KG1 (cell line): ENCODE measurements around the gene BEAN1.

Experiments
- DNase-seq: peaks from one replicate; lab custom pipeline; 2025; lab: John Stamatoyannopoulos, UW

BEAN1 gene

DNA sequence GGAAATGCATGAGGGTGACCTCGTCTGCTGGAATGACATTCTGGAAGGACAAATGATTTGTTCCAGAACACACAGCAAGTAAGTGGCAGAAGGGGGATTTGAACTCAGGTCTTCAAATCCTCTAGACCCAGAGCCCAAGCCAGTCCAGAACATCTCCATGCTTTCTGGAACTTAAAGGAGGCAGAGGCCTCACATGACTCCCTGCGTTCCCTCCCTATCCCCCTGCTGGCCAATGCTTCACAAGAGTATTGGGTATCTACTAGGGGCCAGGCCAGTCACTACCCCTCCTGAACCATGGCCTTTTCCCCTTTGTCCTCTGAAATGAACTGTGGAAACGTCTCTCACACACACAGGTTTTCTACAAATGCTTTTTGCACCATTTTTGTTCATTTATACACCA, 7.6 kb upstream of the BEAN1 start:
- DNase-seq = no peak

- DNase-seq = no peak
Observed at GRCh38 chr16:66420396-66420795, 6.7 kb upstream of the BEAN1 start.

DNA sequence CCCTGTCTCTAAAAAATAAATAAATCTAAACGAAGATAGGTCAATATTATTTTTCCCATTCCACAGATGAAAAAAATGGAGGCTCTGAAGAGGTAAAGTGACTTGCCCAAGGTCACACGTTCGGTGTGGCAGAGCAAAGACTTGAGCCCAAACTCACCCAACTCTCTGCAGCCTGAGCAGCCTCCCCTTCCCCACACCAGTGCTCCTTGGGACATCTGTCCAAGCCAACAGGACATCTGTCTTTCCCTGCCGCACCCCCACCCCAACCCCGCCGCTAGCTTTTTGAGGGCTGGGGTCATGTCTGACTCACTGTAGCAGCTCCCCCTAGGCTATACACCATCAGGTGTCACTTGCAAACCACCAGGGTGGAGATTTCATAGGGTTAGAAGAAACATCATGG, 5.2 kb upstream of the BEAN1 start:
- DNase-seq = no peak

DNA sequence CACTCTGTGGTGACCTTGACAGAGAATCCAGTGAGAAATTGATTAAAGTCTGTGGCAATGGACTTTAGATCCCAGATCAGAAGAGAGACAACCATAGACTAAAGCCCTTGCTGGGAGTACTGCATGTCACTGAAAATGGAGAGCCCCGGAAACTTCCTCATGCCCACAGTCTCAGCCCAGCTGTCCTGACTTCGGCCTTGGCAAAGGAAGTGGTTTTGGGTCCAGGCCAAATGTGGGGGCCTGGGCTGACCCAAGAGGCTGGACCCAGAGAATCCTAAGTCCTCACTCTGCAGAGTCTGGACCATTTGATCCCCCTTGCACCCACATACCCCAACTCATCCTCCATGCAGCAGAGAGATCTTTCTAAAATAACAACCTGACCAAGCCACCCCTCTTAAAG, 4.7 kb upstream of the BEAN1 start:
- DNase-seq = no peak

DNA sequence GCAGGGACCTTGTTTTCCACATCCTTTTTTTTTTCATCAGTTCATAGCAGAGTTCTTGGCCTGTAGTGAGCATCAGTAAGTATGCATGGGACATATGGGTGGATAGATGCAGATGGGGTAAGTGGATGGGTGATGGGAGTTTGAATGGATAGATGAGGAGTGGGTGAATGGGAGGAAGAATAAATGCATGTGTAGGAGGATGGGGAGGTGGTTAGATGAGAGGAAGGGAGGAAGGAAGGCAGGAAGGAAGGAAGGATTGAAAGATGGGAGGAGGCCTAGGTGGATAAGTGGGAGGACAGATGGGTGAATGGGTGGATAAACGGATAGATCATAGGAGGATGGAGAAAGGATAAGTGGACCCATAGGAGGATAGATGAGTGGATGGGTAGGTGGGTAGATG, 3.9 kb upstream of the BEAN1 start:
- DNase-seq = no peak

GRCh38 chr16:66425651-66426050, 1.4 kb upstream of the BEAN1 start:
- no peak for DNase-seq

DNA sequence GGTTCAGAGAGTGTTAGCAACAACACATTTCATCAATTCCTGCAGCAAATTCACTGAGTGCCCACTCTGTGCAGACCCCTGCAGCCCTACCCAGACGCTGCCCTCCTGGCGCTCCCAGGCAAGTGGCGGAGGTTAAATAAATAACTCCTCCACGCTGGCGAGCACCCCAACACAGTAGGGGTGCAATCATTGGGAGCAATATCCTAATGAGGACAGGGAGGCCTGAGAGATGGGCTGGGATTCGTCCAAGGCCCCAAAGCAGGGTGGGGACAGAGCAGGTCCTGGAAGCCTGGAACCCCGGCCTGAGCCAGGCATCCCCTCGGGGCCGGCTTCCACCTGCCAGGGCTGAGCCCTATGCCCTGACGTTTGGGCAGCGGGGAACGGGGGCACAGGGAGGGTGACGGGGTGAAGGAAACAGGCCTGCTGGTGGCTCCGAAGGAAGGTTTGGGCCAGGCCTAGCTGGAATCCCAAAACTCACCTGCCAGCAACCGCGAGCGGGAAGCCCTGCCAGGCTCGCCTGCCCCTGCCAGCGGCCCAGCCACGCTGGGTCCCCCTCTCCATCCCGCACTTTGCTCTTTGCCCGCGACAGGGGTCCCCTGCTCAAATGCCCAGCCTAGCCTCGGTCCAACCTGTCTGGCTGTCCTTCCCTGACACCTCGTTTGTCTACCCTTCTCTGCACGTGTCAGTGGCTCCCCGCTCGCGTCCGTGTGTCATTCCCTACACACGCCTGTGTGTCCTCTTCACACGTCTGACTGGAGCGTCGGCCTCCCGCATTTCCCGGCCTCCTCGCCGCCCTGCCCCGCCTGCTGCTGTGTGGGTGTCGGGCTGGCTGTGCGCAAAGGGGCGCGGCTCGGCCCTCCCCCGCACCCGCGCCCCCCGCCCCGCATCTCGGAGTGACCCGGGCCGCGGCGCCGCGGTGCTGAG, 721 bp upstream of the BEAN1 start:
- peak; percentile 4 for DNase-seq

DNA sequence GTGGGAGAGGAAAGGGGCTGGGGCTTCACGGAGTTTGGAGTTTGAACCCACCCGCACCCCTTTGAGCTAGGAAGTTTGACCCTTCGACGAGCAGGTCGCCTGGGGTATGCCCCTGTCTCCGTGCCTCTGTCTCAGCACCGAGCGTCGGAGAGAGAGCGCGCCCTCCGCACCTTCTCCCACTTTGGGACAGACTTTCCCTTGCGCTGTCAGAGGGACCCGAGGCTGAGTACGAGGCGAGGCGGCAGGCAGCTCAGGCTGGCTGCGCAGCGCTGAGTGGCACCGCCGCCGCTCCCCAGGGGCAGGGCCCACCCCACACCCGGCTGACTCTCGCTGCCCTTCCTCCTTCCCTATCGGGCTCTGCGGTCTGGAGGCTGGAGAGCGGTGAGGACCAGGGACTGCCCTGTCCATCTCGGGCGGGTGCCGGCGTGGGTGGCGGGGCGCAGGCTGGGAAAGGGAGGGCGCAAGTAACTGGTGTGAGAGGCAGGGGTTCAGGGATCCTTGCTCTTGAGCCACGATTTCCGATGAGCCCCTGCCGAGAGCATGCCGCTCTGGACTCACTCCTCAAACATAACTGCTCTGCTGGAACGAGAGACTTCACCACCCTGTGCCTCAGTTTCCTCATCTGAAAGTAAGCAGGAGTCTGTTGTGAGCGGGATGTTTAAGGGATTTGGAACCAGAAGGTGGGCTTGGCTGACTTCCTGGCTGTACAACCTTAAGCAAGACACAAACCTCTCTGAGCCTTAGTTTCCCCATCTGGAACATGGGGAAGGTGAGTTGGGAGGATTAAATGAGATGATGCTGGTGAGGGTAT, 981 bp downstream of the BEAN1 start:
- DNase-seq = no peak

GRCh38 chr16:66428682-66429251, 1.7 kb downstream of the BEAN1 start:
- no peak for DNase-seq

- DNase-seq = no peak
Observed at GRCh38 chr16:66429290-66429962, 2.3 kb downstream of the BEAN1 start.

GRCh38 chr16:66430214-66430613, 3.1 kb downstream of the BEAN1 start:
- DNase-seq = no peak

- DNase-seq = no peak
Observed at GRCh38 chr16:66431760-66432159, 4.7 kb downstream of the BEAN1 start.

DNA sequence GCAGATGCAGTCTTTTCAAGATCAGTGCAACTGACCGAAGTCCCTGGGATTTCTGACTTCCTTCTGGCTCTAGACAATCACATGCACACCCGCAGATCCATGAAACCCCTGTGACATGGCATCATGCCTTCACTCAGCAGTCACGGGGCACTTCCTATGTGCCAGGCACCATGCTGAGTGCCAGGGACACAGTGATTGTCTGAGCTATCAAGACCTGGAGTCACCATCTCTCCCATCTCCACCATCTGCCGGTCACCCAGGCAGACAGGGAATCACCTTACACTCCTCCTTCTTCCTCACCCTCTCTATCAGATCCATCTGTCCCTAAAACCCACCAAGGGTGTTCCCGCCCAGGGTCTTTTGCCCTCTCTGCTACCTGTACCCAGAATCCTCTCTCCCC, 5.3 kb downstream of the BEAN1 start:
- no peak for DNase-seq

- no peak for DNase-seq
Observed at GRCh38 chr16:66434619-66435430, 7.7 kb downstream of the BEAN1 start.

- no peak for DNase-seq
Observed at GRCh38 chr16:66435896-66436295, 8.8 kb downstream of the BEAN1 start.

GRCh38 chr16:66437391-66437945, 10.4 kb downstream of the BEAN1 start:
- no peak for DNase-seq

DNA sequence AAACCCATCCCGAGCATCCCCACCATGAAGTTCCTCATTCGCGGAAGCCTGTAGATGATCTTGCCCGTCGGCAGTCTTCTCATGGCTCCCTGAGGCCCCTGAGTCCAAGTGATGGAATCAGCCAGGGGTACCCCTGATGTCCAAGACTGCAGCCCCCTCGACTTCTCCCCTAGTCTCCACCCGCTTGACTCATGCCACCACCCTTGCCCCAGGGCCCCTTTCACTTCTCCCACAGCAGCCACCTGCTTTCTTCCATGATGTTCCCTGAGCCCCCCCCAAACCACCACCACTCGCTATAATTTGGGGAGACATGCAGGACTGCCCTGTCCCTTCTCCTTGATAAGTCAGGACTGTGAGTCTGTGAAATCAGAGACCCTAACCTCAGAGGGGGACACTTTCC, 11.4 kb downstream of the BEAN1 start:
- DNase-seq = no peak

DNA sequence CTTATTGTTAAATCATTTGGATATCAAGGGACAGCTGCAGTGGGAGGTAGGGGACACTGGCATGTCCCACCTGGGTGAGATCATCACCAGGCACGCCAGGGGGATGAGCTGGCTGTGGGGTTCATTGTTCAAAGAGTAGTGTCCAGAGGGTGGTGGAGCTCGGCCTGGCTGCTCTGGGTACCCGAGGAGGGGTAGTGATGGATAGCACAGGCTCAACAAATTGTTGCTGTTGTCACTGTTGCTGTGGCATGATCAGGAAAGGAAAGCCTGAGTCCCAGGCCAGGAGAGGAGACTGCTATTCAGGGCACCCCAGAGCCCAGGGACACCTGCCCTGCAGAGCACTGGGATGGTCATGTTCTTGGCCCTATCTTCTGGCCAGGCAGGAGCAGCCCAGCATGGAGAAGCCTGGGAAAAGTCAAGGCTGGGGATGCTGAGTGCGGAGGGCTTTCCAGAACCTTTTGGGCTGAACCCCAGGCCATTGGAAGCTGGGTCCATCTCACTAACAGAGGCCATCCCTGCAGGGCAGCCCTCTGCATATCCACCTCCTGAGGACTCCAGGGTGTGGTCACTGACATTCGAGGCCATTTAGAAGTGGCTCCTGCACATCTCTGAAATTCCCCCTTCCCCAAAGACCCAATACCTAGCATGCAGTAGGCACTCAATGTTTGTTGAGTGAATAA, 12.1 kb downstream of the BEAN1 start:
- DNase-seq = no peak

- no peak for DNase-seq
Observed at GRCh38 chr16:66440271-66440802, 13.2 kb downstream of the BEAN1 start.

DNA sequence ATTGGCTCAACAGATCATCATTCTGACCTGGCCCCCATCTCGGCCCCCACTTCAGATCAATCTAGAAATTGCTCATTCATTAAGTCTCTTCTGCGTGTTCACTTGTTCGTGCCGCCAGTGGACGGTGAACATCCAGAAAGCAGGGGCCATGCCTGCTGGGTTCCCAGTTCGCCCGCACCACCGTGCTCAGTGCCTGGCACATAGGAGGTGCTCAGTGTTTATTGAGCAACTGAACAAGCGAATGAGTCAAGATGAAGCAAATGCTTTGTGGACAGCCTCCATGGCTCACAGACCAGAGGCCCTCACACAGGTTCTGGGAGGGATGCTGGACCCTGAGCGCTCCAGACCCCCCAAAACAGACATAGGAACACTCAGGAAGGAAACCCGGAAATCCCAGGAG, 13.9 kb downstream of the BEAN1 start:
- no peak for DNase-seq
